ENCODE measurements around the gene FBXO48.

DNA sequence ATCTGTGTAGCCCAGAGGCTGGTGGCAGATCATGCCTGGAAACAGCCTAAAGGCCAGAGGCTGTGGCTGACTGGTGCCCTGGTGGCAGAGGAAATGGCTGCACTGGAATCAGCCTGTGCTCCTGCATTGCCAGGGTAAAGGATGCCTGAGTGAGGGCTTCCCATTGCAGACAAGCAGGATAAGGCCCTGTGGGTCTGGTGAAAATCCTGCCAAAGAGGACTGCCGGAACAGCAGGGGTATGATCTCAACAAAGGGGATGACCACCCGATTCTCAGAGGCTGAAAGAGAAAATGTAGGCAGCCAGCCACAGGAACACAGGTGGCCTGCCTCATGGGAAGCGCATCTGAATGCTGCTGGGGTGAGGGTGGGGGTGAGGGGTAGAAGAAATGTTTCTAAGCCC lies 48.2 kb downstream of the FBXO48 start:
- TF ChIP-seq, protein P1, sequence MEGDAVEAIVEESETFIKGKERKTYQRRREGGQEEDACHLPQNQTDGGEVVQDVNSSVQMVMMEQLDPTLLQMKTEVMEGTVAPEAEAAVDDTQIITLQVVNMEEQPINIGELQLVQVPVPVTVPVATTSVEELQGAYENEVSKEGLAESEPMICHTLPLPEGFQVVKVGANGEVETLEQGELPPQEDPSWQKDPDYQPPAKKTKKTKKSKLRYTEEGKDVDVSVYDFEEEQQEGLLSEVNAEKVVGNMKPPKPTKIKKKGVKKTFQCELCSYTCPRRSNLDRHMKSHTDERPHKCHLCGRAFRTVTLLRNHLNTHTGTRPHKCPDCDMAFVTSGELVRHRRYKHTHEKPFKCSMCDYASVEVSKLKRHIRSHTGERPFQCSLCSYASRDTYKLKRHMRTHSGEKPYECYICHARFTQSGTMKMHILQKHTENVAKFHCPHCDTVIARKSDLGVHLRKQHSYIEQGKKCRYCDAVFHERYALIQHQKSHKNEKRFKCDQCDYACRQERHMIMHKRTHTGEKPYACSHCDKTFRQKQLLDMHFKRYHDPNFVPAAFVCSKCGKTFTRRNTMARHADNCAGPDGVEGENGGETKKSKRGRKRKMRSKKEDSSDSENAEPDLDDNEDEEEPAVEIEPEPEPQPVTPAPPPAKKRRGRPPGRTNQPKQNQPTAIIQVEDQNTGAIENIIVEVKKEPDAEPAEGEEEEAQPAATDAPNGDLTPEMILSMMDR (conservative IDR thresholded peaks at IDR 0.05 in 1 of 2, IDR thresholded peaks at IDR 0.05 in 1 of 2; ENCODE audit: extremely low read depth in 1 of 2, insufficient read depth in 1 of 2, low read depth in 1 of 2, low read length in 2 of 2), result no peak
- no peak for TF ChIP-seq EZH2 (IDR thresholded peaks at IDR 0.05; ENCODE audit: borderline replicate concordance, low read length)
